ENCODE results near the gene CELF4. TPM values are rescaled to one million over a fixed set of nuclear protein-coding genes. Genes with fewer than 3 reads are reported as not detected.

Gene CELF4
- total and polyA plus RNA-seq, 2 experiments from 2014 or later = 0.24 TPM; not detected in 1

DNA sequence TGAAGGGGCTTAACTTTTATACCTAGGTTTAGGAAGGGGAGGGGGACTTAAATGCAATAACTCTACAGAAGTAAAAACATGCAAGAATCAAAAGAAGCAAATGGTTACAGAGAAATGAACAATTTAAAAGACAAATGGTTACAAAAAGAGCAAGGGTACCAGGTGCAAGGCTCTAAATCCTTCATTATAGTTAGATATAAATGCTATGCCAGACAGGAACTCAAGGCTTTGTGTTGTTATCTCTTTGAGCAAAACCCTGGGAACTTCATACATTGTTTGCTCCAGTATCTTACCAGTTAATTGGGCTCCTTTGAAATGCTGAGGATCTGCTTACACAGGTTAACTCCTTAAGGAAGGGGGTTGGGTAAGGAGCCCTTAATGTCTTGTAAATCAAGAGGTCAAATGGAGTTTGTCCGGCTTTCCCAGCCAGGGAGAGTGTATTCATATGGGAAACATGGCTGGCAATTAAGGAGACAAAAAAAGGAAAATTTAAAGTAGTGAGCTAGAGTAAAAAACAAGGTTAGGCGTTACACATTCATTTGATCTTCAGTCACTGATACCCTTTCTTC is 347.5 kb downstream of the CELF4 start:
- WGBS, 2 experiments (ENCODE audit: low coverage in 1 of 2, low lambda C conversion rate in 2 of 2, missing lambda C conversion rate in 2 of 2) = 52 to 59% methylated on average over 2 of the region's 2 CpGs
- in situ Hi-C loops (cut with MboI) = no loop called here
- H3K27me3 ChIP-seq (replicated peaks; ENCODE audit: insufficient read depth) = no peaks in the 10 kb centered on the region
- no peak overlapping the region for H3K4me2 ChIP-seq (ENCODE audit: unreplicated experiment)
- H4K20me1 ChIP-seq (ENCODE audit: insufficient read depth) = no peaks in the 10 kb centered on the region
- no peaks in the 10 kb centered on the region for H3K36me3 ChIP-seq (ENCODE audit: low read depth)
- no peak overlapping the region for H3K4me3 ChIP-seq
- no peaks in the 10 kb centered on the region for H3K9me3 ChIP-seq (ENCODE audit: low read depth)
- H3K27ac ChIP-seq = no peak overlapping the region
- no peak for DNase-seq
- no peaks in the 10 kb centered on the region for H3K9me2 ChIP-seq (ENCODE audit: insufficient read depth)
- no peaks in the 10 kb centered on the region for H3K79me2 ChIP-seq (ENCODE audit: insufficient read depth)
- no peak overlapping the region for H3K9ac ChIP-seq
- no peaks in the 10 kb centered on the region for H3F3A ChIP-seq (ENCODE audit: insufficient read depth)
- TF ChIP-seq EZH2 (IDR thresholded peaks at IDR 0.05; ENCODE audit: insufficient read depth, poor library complexity, severe bottlenecking) = no peak
- no peak for TF ChIP-seq EZH2phosphoT487 (IDR thresholded peaks at IDR 0.05; ENCODE audit: insufficient read depth, low read depth)
- no peaks in the 10 kb centered on the region for H3K4me1 ChIP-seq (ENCODE audit: insufficient read depth)
- no peak overlapping the region for H2AFZ ChIP-seq

DNA sequence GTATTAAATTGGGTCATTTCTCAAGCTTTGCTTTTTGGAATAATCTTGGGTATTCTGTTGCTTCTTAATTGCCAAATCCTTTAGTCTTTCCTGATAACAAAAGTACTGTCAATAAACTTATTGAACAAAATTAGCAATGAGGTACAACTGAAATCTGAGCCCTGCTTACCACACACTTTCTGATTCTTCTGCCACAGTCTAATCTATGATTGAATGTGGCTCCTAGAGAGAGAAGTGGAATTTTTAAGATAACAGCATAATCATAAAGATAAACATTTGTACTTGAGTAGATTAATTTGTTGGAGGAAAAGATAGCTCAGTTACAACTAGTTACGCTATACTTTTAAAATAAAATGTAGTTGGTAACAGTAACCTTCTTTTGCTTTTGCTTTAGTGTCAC is 354.8 kb downstream of the CELF4 start:
- in situ Hi-C loops (cut with MboI) = no loop called here
- H3K27ac ChIP-seq = no peak overlapping the region
- H3K36me3 ChIP-seq (ENCODE audit: low read depth) = no peaks in the 10 kb centered on the region
- H3K9me2 ChIP-seq (ENCODE audit: insufficient read depth) = no peaks in the 10 kb centered on the region
- H3K27me3 ChIP-seq (replicated peaks; ENCODE audit: insufficient read depth) = no peaks in the 10 kb centered on the region
- H3K79me2 ChIP-seq (ENCODE audit: insufficient read depth) = no peaks in the 10 kb centered on the region
- H3K9me3 ChIP-seq (ENCODE audit: low read depth) = no peaks in the 10 kb centered on the region
- no peaks in the 10 kb centered on the region for H3K4me1 ChIP-seq (ENCODE audit: insufficient read depth)
- no peaks in the 10 kb centered on the region for H3F3A ChIP-seq (ENCODE audit: insufficient read depth)
- DNase-seq = no peak
- no peak overlapping the region for H3K9ac ChIP-seq
- no peak overlapping the region for H2AFZ ChIP-seq
- TF ChIP-seq EZH2phosphoT487 (IDR thresholded peaks at IDR 0.05; ENCODE audit: insufficient read depth, low read depth) = no peak
- TF ChIP-seq EZH2 (IDR thresholded peaks at IDR 0.05; ENCODE audit: insufficient read depth, poor library complexity, severe bottlenecking) = no peak
- no peak overlapping the region for H3K4me3 ChIP-seq
- no peaks in the 10 kb centered on the region for H4K20me1 ChIP-seq (ENCODE audit: insufficient read depth)
- no peak overlapping the region for H3K4me2 ChIP-seq (ENCODE audit: unreplicated experiment)
- 81 to 83% methylated on average over 1 of the region's 1 CpG for WGBS, 2 experiments (ENCODE audit: low coverage in 1 of 2, low lambda C conversion rate in 2 of 2, missing lambda C conversion rate in 2 of 2)

GRCh38 chr18:37207343-37207742 is 358.3 kb downstream of the CELF4 start:
- WGBS, 2 experiments (ENCODE audit: low coverage in 1 of 2, low lambda C conversion rate in 2 of 2, missing lambda C conversion rate in 2 of 2) = 29 to 31% methylated on average over 1 of the region's 1 CpG
- H3K27ac ChIP-seq = no peak overlapping the region
- no peaks in the 10 kb centered on the region for H4K20me1 ChIP-seq (ENCODE audit: insufficient read depth)
- TF ChIP-seq EZH2phosphoT487 (IDR thresholded peaks at IDR 0.05; ENCODE audit: insufficient read depth, low read depth) = no peak
- TF ChIP-seq EZH2 (IDR thresholded peaks at IDR 0.05; ENCODE audit: insufficient read depth, poor library complexity, severe bottlenecking) = no peak
- in situ Hi-C loops (cut with MboI) = no loop called here
- no peaks in the 10 kb centered on the region for H3K79me2 ChIP-seq (ENCODE audit: insufficient read depth)
- no peaks in the 10 kb centered on the region for H3K9me2 ChIP-seq (ENCODE audit: insufficient read depth)
- H3K4me2 ChIP-seq (ENCODE audit: unreplicated experiment) = no peak overlapping the region
- H3K9ac ChIP-seq = no peak overlapping the region
- no peaks in the 10 kb centered on the region for H3K27me3 ChIP-seq (replicated peaks; ENCODE audit: insufficient read depth)
- H3K4me1 ChIP-seq (ENCODE audit: insufficient read depth) = no peaks in the 10 kb centered on the region
- no peaks in the 10 kb centered on the region for H3F3A ChIP-seq (ENCODE audit: insufficient read depth)
- no peak overlapping the region for H2AFZ ChIP-seq
- no peaks in the 10 kb centered on the region for H3K36me3 ChIP-seq (ENCODE audit: low read depth)
- no peak overlapping the region for H3K4me3 ChIP-seq
- DNase-seq = no peak
- H3K9me3 ChIP-seq (ENCODE audit: low read depth) = no peaks in the 10 kb centered on the region

- H3K9ac ChIP-seq = no peak overlapping the region
- H3K9me3 ChIP-seq (ENCODE audit: low read depth) = no peaks in the 10 kb centered on the region
- in situ Hi-C loops (cut with MboI) = no loop called here
- no peaks in the 10 kb centered on the region for H4K20me1 ChIP-seq (ENCODE audit: insufficient read depth)
- H3K4me3 ChIP-seq = no peak overlapping the region
- no peaks in the 10 kb centered on the region for H3F3A ChIP-seq (ENCODE audit: insufficient read depth)
- H3K4me2 ChIP-seq (ENCODE audit: unreplicated experiment) = no peak overlapping the region
- H3K27ac ChIP-seq = no peak overlapping the region
- WGBS, 2 experiments (ENCODE audit: low coverage in 1 of 2, low lambda C conversion rate in 2 of 2, missing lambda C conversion rate in 2 of 2) = 61 to 74% methylated on average over 2 of the region's 2 CpGs
- TF ChIP-seq EZH2 (IDR thresholded peaks at IDR 0.05; ENCODE audit: insufficient read depth, poor library complexity, severe bottlenecking) = no peak
- TF ChIP-seq EZH2phosphoT487 (IDR thresholded peaks at IDR 0.05; ENCODE audit: insufficient read depth, low read depth) = no peak
- no peaks in the 10 kb centered on the region for H3K36me3 ChIP-seq (ENCODE audit: low read depth)
- H3K4me1 ChIP-seq (ENCODE audit: insufficient read depth) = no peaks in the 10 kb centered on the region
- no peaks in the 10 kb centered on the region for H3K79me2 ChIP-seq (ENCODE audit: insufficient read depth)
- H3K9me2 ChIP-seq (ENCODE audit: insufficient read depth) = no peaks in the 10 kb centered on the region
- H2AFZ ChIP-seq = no peak overlapping the region
- no peak for DNase-seq
- H3K27me3 ChIP-seq (replicated peaks; ENCODE audit: insufficient read depth) = no peaks in the 10 kb centered on the region
Measured at GRCh38 chr18:37199741-37200140, 365.9 kb downstream of the CELF4 start.

Data from GM23248 (cell line).